Measurements from ENCODE around the gene CASP8. TPM values are rescaled to one million over a fixed set of nuclear protein-coding genes. Genes with fewer than 3 reads are reported as not detected.

Gene CASP8
- total and polyA plus RNA-seq, 2 experiments from 2014 or later, result 17.1 to 24.4 TPM

- H3K4me1 ChIP-seq (ENCODE audit: insufficient read depth), result peaks cover 16% of the 10 kb centered on the region
- H2AFZ ChIP-seq, result no peak overlapping the region
- no peaks in the 10 kb centered on the region for H3K27me3 ChIP-seq
- whole genome bisulfite sequencing (ENCODE audit: low lambda C conversion rate, missing lambda C conversion rate), result 91% methylated on average over 9 of the region's 9 CpGs
- peaks cover 61% of the 10 kb centered on the region for H3K79me2 ChIP-seq
- H3K9me3 ChIP-seq (ENCODE audit: low read depth), result no peaks in the 10 kb centered on the region
- no peaks in the 10 kb centered on the region for H3K36me3 ChIP-seq (replicated peaks; ENCODE audit: insufficient read depth, low read depth)
- no peak overlapping the region for H3K4me3 ChIP-seq
- DNase-seq (ENCODE audit: low spot score), result no peak
- no peak for TF ChIP-seq EZH2 (IDR thresholded peaks at IDR 0.05; ENCODE audit: borderline replicate concordance)
- no peak for TF ChIP-seq CTCF (IDR thresholded peaks at IDR 0.05; ENCODE audit: poor library complexity)
- TF ChIP-seq EZH2phosphoT487 (IDR thresholded peaks at IDR 0.05; ENCODE audit: low read depth, severe bottlenecking, unreplicated experiment), result no peak
- H4K20me1 ChIP-seq (ENCODE audit: insufficient read depth, poor library complexity, severe bottlenecking), result no peaks in the 10 kb centered on the region
- H3K27ac ChIP-seq, result no peak overlapping the region
- H3K4me2 ChIP-seq, result no peak overlapping the region
- no peaks in the 10 kb centered on the region for H3K9me2 ChIP-seq (replicated peaks; ENCODE audit: insufficient read depth)
Observed at GRCh38 chr2:201261471-201261870, 1.1 kb downstream of the CASP8 start.

- 72% methylated on average over 2 of the region's 2 CpGs for WGBS (ENCODE audit: low lambda C conversion rate, missing lambda C conversion rate)
- Histone ChIP-seq H4K20me1 (ENCODE audit: insufficient read depth, poor library complexity, severe bottlenecking) (no peaks in the 10 kb centered on the region), H3K9me2 (replicated peaks; ENCODE audit: insufficient read depth) (no peaks in the 10 kb centered on the region), H3K79me2 (peaks cover 61% of the 10 kb centered on the region), H3K27ac (no peak overlapping the region), H3K9me3 (ENCODE audit: low read depth) (no peaks in the 10 kb centered on the region), H3K36me3 (replicated peaks; ENCODE audit: insufficient read depth, low read depth) (no peaks in the 10 kb centered on the region), H2AFZ (no peak overlapping the region), H3K4me3 (no peak overlapping the region), H3K4me1 (ENCODE audit: insufficient read depth) (peaks cover 16% of the 10 kb centered on the region), H3K4me2 (no peak overlapping the region), H3K27me3 (no peaks in the 10 kb centered on the region)
- TF ChIP-seq EZH2 (IDR thresholded peaks at IDR 0.05; ENCODE audit: borderline replicate concordance) (no peak), EZH2phosphoT487 (IDR thresholded peaks at IDR 0.05; ENCODE audit: low read depth, severe bottlenecking, unreplicated experiment) (no peak), CTCF (IDR thresholded peaks at IDR 0.05; ENCODE audit: poor library complexity) (no peak)
- DNase-seq (ENCODE audit: low spot score), result no peak
Observed at GRCh38 chr2:201261906-201262305, 1.6 kb downstream of the CASP8 start.

GRCh38 chr2:201262718-201263117, 2.4 kb downstream of the CASP8 start:
- Histone ChIP-seq H3K27me3 (no peaks in the 10 kb centered on the region), H3K79me2 (peaks cover 61% of the 10 kb centered on the region), H3K9me3 (ENCODE audit: low read depth) (no peaks in the 10 kb centered on the region), H3K27ac (no peak overlapping the region), H3K36me3 (replicated peaks; ENCODE audit: insufficient read depth, low read depth) (no peaks in the 10 kb centered on the region), H3K9me2 (replicated peaks; ENCODE audit: insufficient read depth) (no peaks in the 10 kb centered on the region), H3K4me1 (ENCODE audit: insufficient read depth) (peaks cover 16% of the 10 kb centered on the region), H4K20me1 (ENCODE audit: insufficient read depth, poor library complexity, severe bottlenecking) (no peaks in the 10 kb centered on the region), H3K4me3 (no peak overlapping the region), H3K4me2 (peak overlapping the region; percentile 15), H2AFZ (no peak overlapping the region)
- TF ChIP-seq EZH2 (IDR thresholded peaks at IDR 0.05; ENCODE audit: borderline replicate concordance) (no peak), CTCF (IDR thresholded peaks at IDR 0.05; ENCODE audit: poor library complexity) (no peak), EZH2phosphoT487 (IDR thresholded peaks at IDR 0.05; ENCODE audit: low read depth, severe bottlenecking, unreplicated experiment) (no peak)
- WGBS (ENCODE audit: low lambda C conversion rate, missing lambda C conversion rate), result 65% methylated on average over 6 of the region's 6 CpGs
- no peak for DNase-seq (ENCODE audit: low spot score)

- no peak for TF ChIP-seq EZH2phosphoT487 (IDR thresholded peaks at IDR 0.05; ENCODE audit: low read depth, severe bottlenecking, unreplicated experiment)
- no peak for TF ChIP-seq CTCF (IDR thresholded peaks at IDR 0.05; ENCODE audit: poor library complexity)
- TF ChIP-seq EZH2 (IDR thresholded peaks at IDR 0.05; ENCODE audit: borderline replicate concordance), result no peak
- Histone ChIP-seq H3K4me2 (no peak overlapping the region), H3K27me3 (no peaks in the 10 kb centered on the region), H3K9me2 (replicated peaks; ENCODE audit: insufficient read depth) (no peaks in the 10 kb centered on the region), H3K79me2 (peaks cover 61% of the 10 kb centered on the region), H3K36me3 (replicated peaks; ENCODE audit: insufficient read depth, low read depth) (no peaks in the 10 kb centered on the region), H3K9me3 (ENCODE audit: low read depth) (no peaks in the 10 kb centered on the region), H2AFZ (no peak overlapping the region), H3K27ac (no peak overlapping the region), H4K20me1 (ENCODE audit: insufficient read depth, poor library complexity, severe bottlenecking) (no peaks in the 10 kb centered on the region), H3K4me3 (no peak overlapping the region), H3K4me1 (ENCODE audit: insufficient read depth) (peaks cover 16% of the 10 kb centered on the region)
- DNase-seq (ENCODE audit: low spot score), result no peak
- WGBS (ENCODE audit: low lambda C conversion rate, missing lambda C conversion rate), result 80% methylated on average over 2 of the region's 2 CpGs
Observed at GRCh38 chr2:201263779-201264178, 3.4 kb downstream of the CASP8 start.

Measured in hepatocyte (in vitro differentiated cells).